ENCODE measurements around the gene ITPR2.

The ITPR2 gene

GRCh38 chr12:26823390-26823789 lies 9.6 kb downstream of the ITPR2 start:
- Mint-ChIP-seq H3K27me3 (ENCODE audit: low read depth, poor library complexity) (no peaks in the 10 kb centered on the region), H3K4me1 (peaks cover 6% of the 10 kb centered on the region), H3K36me3 (ENCODE audit: low read depth) (no peaks in the 10 kb centered on the region), H3K27ac (no peak overlapping the region), H3K9me3 (no peaks in the 10 kb centered on the region), H3K4me3 (no peak overlapping the region)
- no peak for DNase-seq
- TF ChIP-seq, protein P1, sequence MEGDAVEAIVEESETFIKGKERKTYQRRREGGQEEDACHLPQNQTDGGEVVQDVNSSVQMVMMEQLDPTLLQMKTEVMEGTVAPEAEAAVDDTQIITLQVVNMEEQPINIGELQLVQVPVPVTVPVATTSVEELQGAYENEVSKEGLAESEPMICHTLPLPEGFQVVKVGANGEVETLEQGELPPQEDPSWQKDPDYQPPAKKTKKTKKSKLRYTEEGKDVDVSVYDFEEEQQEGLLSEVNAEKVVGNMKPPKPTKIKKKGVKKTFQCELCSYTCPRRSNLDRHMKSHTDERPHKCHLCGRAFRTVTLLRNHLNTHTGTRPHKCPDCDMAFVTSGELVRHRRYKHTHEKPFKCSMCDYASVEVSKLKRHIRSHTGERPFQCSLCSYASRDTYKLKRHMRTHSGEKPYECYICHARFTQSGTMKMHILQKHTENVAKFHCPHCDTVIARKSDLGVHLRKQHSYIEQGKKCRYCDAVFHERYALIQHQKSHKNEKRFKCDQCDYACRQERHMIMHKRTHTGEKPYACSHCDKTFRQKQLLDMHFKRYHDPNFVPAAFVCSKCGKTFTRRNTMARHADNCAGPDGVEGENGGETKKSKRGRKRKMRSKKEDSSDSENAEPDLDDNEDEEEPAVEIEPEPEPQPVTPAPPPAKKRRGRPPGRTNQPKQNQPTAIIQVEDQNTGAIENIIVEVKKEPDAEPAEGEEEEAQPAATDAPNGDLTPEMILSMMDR (IDR thresholded peaks at IDR 0.05): no peak

DNA sequence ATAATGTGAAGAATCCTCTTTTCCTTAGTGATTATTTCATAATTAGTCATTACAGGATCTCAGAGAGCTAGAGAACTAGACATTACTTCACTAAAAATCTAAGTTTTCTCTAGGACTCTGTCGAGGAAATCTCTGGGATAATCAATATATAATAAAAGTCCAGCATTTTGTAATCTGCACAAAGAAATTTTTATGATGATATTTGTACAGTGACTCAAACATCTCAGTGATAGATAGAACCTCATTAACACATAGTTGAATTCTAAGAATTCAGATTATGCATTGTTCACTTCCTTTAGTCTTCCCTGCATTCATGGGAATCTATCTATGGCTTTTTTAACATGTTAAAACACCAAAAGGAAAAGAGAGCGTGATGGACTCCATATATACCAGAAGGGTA lies 11.0 kb downstream of the ITPR2 start:
- TF ChIP-seq, protein P1 (IDR thresholded peaks at IDR 0.05): no peak
- H3K4me1 Mint-ChIP-seq: no peaks in the 10 kb centered on the region
- H3K27ac Mint-ChIP-seq: no peak overlapping the region
- DNase-seq: no peak
- no peaks in the 10 kb centered on the region for H3K36me3 Mint-ChIP-seq (ENCODE audit: low read depth)
- H3K4me3 Mint-ChIP-seq: no peak overlapping the region
- no peaks in the 10 kb centered on the region for H3K27me3 Mint-ChIP-seq (ENCODE audit: low read depth, poor library complexity)
- no peaks in the 10 kb centered on the region for H3K9me3 Mint-ChIP-seq

- Mint-ChIP-seq H3K36me3 (ENCODE audit: low read depth) (no peaks in the 10 kb centered on the region), H3K27ac (no peak overlapping the region), H3K4me1 (peaks cover 6% of the 10 kb centered on the region), H3K9me3 (no peaks in the 10 kb centered on the region), H3K27me3 (ENCODE audit: low read depth, poor library complexity) (no peaks in the 10 kb centered on the region), H3K4me3 (no peak overlapping the region)
- TF ChIP-seq, protein P1 (IDR thresholded peaks at IDR 0.05): no peak
- no peak for DNase-seq
These were observed 11.7 kb downstream of the ITPR2 start for GRCh38 chr12:26821212-26821701.

GRCh38 chr12:26818636-26819035 lies 14.4 kb downstream of the ITPR2 start:
- no peak overlapping the region for H3K4me3 Mint-ChIP-seq

GRCh38 chr12:26818201-26818600 lies 14.8 kb downstream of the ITPR2 start:
- TF ChIP-seq, protein P1 (IDR thresholded peaks at IDR 0.05): no peak
- H3K27me3 Mint-ChIP-seq (ENCODE audit: low read depth, poor library complexity): no peaks in the 10 kb centered on the region
- no peaks in the 10 kb centered on the region for H3K36me3 Mint-ChIP-seq (ENCODE audit: low read depth)
- peaks cover 6% of the 10 kb centered on the region for H3K4me1 Mint-ChIP-seq
- no peak overlapping the region for H3K4me3 Mint-ChIP-seq
- no peak overlapping the region for H3K27ac Mint-ChIP-seq
- DNase-seq: no peak
- H3K9me3 Mint-ChIP-seq: no peaks in the 10 kb centered on the region

More at GRCh38 chr12:26818636-26819035, 14.4 kb downstream of the ITPR2 start:
- H3K9me3 Mint-ChIP-seq: no peaks in the 10 kb centered on the region
- H3K4me1 Mint-ChIP-seq: peaks cover 6% of the 10 kb centered on the region
- H3K27ac Mint-ChIP-seq: no peak overlapping the region
- no peaks in the 10 kb centered on the region for H3K36me3 Mint-ChIP-seq (ENCODE audit: low read depth)
- TF ChIP-seq, protein P1 (IDR thresholded peaks at IDR 0.05): no peak
- no peaks in the 10 kb centered on the region for H3K27me3 Mint-ChIP-seq (ENCODE audit: low read depth, poor library complexity)
- no peak for DNase-seq

DNA sequence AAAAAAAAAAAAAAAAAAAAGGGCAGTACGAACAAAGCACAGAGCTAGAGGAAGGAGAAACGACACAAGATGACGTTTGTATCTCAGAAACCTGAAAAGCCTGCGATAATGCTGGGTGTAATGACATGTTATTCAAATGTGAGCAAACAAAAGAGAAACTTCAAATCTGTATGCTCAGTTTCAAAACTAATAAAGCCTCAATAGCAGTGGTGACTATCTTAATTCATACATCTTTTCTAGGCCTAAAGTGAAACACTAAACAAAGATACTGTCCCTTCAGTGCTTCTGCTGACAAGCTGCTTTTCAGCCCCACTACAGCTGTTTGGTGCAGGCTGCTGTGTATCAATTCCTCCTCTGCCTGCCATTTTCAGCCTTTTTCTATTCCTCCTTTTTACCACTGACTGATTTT lies 15.8 kb downstream of the ITPR2 start:
- DNase-seq: no peak
- Mint-ChIP-seq H3K4me3 (no peak overlapping the region), H3K9me3 (no peaks in the 10 kb centered on the region), H3K4me1 (peaks cover 6% of the 10 kb centered on the region), H3K36me3 (ENCODE audit: low read depth) (no peaks in the 10 kb centered on the region), H3K27ac (no peak overlapping the region), H3K27me3 (ENCODE audit: low read depth, poor library complexity) (no peaks in the 10 kb centered on the region)
- TF ChIP-seq, protein P1 (IDR thresholded peaks at IDR 0.05): no peak

All from nephron progenitor cell (in vitro differentiated cells).